DOHH2 (cell line): ENCODE results near the gene HIPK2.

ENCODE experiments used
- CTCF ChIP-seq: fragments of 200-600 bp; sonication (generic); IDR thresholded peaks from one replicate; pipeline ENCODE4 v1.5.1; 2014; ENCODE audit warnings: antibody characterized with exemption, mild to moderate bottlenecking, low read depth, low read length; ENCODE audit not compliant: poor library complexity, severe bottlenecking
- EZH2phosphoT487 ChIP-seq: fragments of 200-600 bp; sonication (generic); IDR thresholded peaks from 2 replicates; pipeline ENCODE4 v1.6.1; 2017; ENCODE audit warnings: borderline replicate concordance, mild to moderate bottlenecking, antibody characterized with exemption, low read length, moderate library complexity, mixed read lengths

GRCh38 chr7:139681463-139681755 is 96.4 kb downstream of the HIPK2 start:
- no peak for TF ChIP-seq CTCF
- TF ChIP-seq EZH2phosphoT487 = no peak
